Astrocyte of the spinal cord (primary cell): Measurements from ENCODE around the gene FAM227B.
A peak's percentile ranks its signal among the peaks of the same experiment; 100 is the strongest.

Experiments
- DNase-seq: peaks from one replicate; pipeline ENCODE4 v3.0.0; 2011; ENCODE audit warnings: low read depth, low spot score
- H3K4me3 ChIP-seq: 2 replicates; pipeline ENCODE4 v1.5.1; 2011; ENCODE audit warnings: low read depth, mild to moderate bottlenecking, low read length, moderate library complexity
- CTCF ChIP-seq: IDR thresholded peaks from 2 replicates; pipeline ENCODE4 v1.5.1; 2012; ENCODE audit warnings: low read depth, mild to moderate bottlenecking, low read length, inconsistent platforms
- in situ Hi-C: cut with HindIII; loops from 2 replicates; pipeline ENCODE4 v1.10.0; 2017; ENCODE audit warnings: low sequenced_read_pairs

FAM227B gene

GRCh38 chr15:49430046-49430445 lies 190.6 kb downstream of the FAM227B start:
- no peak for DNase-seq
- TF ChIP-seq CTCF = no peak
- in situ Hi-C loops = no loop called here
- no peak overlapping the region for H3K4me3 ChIP-seq

- TF ChIP-seq CTCF = no peak
- DNase-seq = peak; percentile 26
- in situ Hi-C loops = no loop called here
- H3K4me3 ChIP-seq = no peak overlapping the region
These were observed 192.1 kb downstream of the FAM227B start for GRCh38 chr15:49428409-49429095.

GRCh38 chr15:49427372-49427771 lies 193.2 kb downstream of the FAM227B start:
- H3K4me3 ChIP-seq = no peak overlapping the region
- in situ Hi-C loops = no loop called here
- DNase-seq = no peak
- TF ChIP-seq CTCF = no peak

- no peak for DNase-seq
- H3K4me3 ChIP-seq = no peak overlapping the region
- no peak for TF ChIP-seq CTCF
- in situ Hi-C loops = no loop called here
These were observed 195.7 kb downstream of the FAM227B start for GRCh38 chr15:49424954-49425353.

- peak overlapping the region; percentile 16 for H3K4me3 ChIP-seq
- in situ Hi-C loops = no loop called here
- no peak for TF ChIP-seq CTCF
- no peak for DNase-seq
These were observed 196.6 kb downstream of the FAM227B start for GRCh38 chr15:49423901-49424550.

GRCh38 chr15:49423021-49423420 lies 197.6 kb downstream of the FAM227B start, which contains the start of gene FGF7:
Gene FGF7, plus strand, starts transcription at chr15:49423242. Its CDS starts 1,056 bp downstream, at chr15:49424298.
- H3K4me3 ChIP-seq = peak within 1 kb of the TSS; percentile 16
- TF ChIP-seq CTCF = peak; percentile 15
- DNase-seq = peak; percentile 60
- in situ Hi-C loops = no loop called here
